ENCODE results near the gene TRMO.
"Not testable (repeated sequence)": the region's sequence is repeated elsewhere in the genome, so short reads cannot be mapped to it uniquely, and the experiment has no call there.

The TRMO gene

DNA sequence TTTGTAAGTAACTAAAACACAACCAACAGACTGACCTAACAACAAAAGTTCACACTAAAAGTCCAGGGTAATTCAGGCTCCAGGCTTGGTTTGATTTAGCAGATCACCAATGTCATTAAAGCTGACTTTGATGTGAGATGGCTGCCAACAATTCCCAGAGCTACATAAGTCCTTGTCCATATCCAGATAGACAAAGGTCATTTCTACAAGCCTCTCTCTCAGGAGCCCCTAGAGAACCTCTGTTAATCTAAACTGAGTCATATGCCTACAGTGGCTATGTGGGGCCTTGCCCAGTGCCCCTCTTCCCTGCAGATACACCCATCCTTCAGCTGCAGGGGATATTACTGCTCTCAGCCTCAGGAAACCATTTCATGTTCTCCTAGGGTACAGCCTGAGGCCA is 42.6 kb upstream of the TRMO start:
- TF ChIP-seq, protein P1, sequence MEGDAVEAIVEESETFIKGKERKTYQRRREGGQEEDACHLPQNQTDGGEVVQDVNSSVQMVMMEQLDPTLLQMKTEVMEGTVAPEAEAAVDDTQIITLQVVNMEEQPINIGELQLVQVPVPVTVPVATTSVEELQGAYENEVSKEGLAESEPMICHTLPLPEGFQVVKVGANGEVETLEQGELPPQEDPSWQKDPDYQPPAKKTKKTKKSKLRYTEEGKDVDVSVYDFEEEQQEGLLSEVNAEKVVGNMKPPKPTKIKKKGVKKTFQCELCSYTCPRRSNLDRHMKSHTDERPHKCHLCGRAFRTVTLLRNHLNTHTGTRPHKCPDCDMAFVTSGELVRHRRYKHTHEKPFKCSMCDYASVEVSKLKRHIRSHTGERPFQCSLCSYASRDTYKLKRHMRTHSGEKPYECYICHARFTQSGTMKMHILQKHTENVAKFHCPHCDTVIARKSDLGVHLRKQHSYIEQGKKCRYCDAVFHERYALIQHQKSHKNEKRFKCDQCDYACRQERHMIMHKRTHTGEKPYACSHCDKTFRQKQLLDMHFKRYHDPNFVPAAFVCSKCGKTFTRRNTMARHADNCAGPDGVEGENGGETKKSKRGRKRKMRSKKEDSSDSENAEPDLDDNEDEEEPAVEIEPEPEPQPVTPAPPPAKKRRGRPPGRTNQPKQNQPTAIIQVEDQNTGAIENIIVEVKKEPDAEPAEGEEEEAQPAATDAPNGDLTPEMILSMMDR (IDR thresholded peaks at IDR 0.05) = no peak
- H3K4me2 ChIP-seq (ENCODE audit: low read length) = no peak overlapping the region
- H3K4me3 ChIP-seq (ENCODE audit: low read depth, low read length) = no peak overlapping the region
- H3K27me3 ChIP-seq (ENCODE audit: control insufficient read depth, insufficient read depth, low read length) = no peaks in the 10 kb centered on the region
- H3K36me3 ChIP-seq (ENCODE audit: control insufficient read depth, insufficient read depth, low read length) = no peaks in the 10 kb centered on the region
- H3K9ac ChIP-seq = no peak overlapping the region
- no peaks in the 10 kb centered on the region for H3K79me2 ChIP-seq
- H3K27ac ChIP-seq = no peak overlapping the region
- no peak overlapping the region for H2AFZ ChIP-seq
- no peaks in the 10 kb centered on the region for H3K4me1 ChIP-seq
- no peaks in the 10 kb centered on the region for H3K9me3 ChIP-seq (ENCODE audit: control insufficient read depth, low read length)

DNA sequence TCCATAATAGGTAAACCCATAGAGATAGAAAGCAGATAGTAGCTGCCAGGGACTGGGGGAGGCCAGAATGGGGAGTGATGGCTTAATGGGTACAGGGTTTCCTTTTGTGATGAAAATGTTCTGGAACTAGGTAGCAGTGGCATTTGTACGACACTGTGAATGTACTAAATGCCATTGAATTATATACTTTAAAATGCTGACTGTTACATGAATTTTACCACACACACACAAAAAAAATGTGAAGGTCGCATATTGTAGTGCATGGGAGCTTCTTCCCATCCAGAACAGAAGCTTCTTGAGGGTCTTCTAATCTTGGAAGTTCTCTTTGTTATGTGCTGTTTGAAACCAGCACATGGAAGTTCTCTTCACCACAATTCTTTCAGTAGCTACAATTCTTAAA is 40.9 kb upstream of the TRMO start:
- Histone ChIP-seq H3K36me3 (ENCODE audit: control insufficient read depth, insufficient read depth, low read length) (no peaks in the 10 kb centered on the region), H2AFZ (no peak overlapping the region), H3K9ac (no peak overlapping the region), H3K27me3 (ENCODE audit: control insufficient read depth, insufficient read depth, low read length) (no peaks in the 10 kb centered on the region), H3K27ac (no peak overlapping the region), H3K79me2 (no peaks in the 10 kb centered on the region), H3K9me3 (ENCODE audit: control insufficient read depth, low read length) (no peaks in the 10 kb centered on the region), H3K4me1 (no peaks in the 10 kb centered on the region), H3K4me2 (ENCODE audit: low read length) (no peak overlapping the region), H3K4me3 (ENCODE audit: low read depth, low read length) (no peak overlapping the region)
- TF ChIP-seq, protein P1 (IDR thresholded peaks at IDR 0.05) = no peak

DNA sequence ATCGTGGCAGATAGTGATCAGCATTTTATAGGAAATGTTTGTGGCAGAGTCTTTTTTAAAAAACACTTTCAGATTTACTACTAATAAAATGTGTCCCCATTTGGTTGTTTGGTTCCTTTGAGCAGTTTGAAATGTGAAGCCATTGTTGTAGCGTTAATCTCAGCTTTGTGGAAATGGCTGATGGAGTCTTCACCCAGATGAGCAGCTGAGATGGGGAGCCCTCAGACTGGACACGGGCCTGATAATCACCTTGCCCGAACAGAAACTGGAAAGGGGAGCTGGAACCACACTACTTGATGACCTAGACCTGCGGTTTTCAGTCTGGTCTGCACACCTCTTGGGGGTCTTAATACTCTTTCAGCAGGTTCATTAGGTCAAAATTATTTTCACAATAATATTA is 40.3 kb upstream of the TRMO start:
- Histone ChIP-seq H3K9me3 (ENCODE audit: control insufficient read depth, low read length) (no peaks in the 10 kb centered on the region), H3K36me3 (ENCODE audit: control insufficient read depth, insufficient read depth, low read length) (no peaks in the 10 kb centered on the region), H3K9ac (no peak overlapping the region), H3K4me3 (ENCODE audit: low read depth, low read length) (no peak overlapping the region), H2AFZ (no peak overlapping the region), H3K4me1 (no peaks in the 10 kb centered on the region), H3K79me2 (no peaks in the 10 kb centered on the region), H3K27ac (no peak overlapping the region), H3K4me2 (ENCODE audit: low read length) (no peak overlapping the region), H3K27me3 (ENCODE audit: control insufficient read depth, insufficient read depth, low read length) (no peaks in the 10 kb centered on the region)
- TF ChIP-seq, protein P1 (IDR thresholded peaks at IDR 0.05) = no peak

- Histone ChIP-seq H3K27me3 (ENCODE audit: control insufficient read depth, insufficient read depth, low read length) (no peaks in the 10 kb centered on the region), H3K4me1 (no peaks in the 10 kb centered on the region), H3K79me2 (no peaks in the 10 kb centered on the region), H3K36me3 (ENCODE audit: control insufficient read depth, insufficient read depth, low read length) (no peaks in the 10 kb centered on the region), H3K9ac (no peak overlapping the region), H2AFZ (no peak overlapping the region), H3K9me3 (ENCODE audit: control insufficient read depth, low read length) (no peaks in the 10 kb centered on the region), H3K4me2 (ENCODE audit: low read length) (no peak overlapping the region), H3K27ac (no peak overlapping the region), H3K4me3 (ENCODE audit: low read depth, low read length) (no peak overlapping the region)
- TF ChIP-seq, protein P1 (IDR thresholded peaks at IDR 0.05) = no peak
Observed at GRCh38 chr9:97962136-97962535, 39.8 kb upstream of the TRMO start.

DNA sequence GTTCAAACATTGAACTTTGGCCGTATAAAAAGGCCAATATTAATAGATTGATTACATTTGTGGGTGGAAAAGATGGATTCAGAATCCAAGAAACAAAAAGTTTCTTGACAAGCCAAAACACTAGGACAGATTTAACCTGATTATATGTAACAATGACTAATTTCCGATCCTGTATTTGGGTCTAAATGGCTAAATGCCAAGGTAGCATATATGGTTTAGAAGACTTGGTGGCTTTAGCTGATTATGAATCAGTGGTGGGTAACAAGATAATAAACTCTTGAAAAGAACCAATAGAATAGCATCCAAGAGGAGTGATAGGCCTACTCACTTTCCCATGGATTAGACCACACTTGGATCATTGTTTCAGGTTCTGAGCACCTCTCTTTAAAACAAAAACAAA is 39.1 kb upstream of the TRMO start:
- Histone ChIP-seq H3K9me3 (ENCODE audit: control insufficient read depth, low read length) (no peaks in the 10 kb centered on the region), H3K4me3 (ENCODE audit: low read depth, low read length) (no peak overlapping the region), H3K36me3 (ENCODE audit: control insufficient read depth, insufficient read depth, low read length) (no peaks in the 10 kb centered on the region), H3K9ac (no peak overlapping the region), H2AFZ (no peak overlapping the region), H3K4me1 (no peaks in the 10 kb centered on the region), H3K27me3 (ENCODE audit: control insufficient read depth, insufficient read depth, low read length) (no peaks in the 10 kb centered on the region), H3K79me2 (no peaks in the 10 kb centered on the region), H3K27ac (no peak overlapping the region), H3K4me2 (ENCODE audit: low read length) (no peak overlapping the region)
- TF ChIP-seq, protein P1 (IDR thresholded peaks at IDR 0.05) = no peak

- H3K4me2 ChIP-seq (ENCODE audit: low read length); H2AFZ ChIP-seq; H3K4me3 ChIP-seq (ENCODE audit: low read depth, low read length); H3K9me3 ChIP-seq (ENCODE audit: control insufficient read depth, low read length); H3K9ac ChIP-seq; H3K27me3 ChIP-seq (ENCODE audit: control insufficient read depth, insufficient read depth, low read length); H3K27ac ChIP-seq; H3K79me2 ChIP-seq; H3K36me3 ChIP-seq (ENCODE audit: control insufficient read depth, insufficient read depth, low read length); H3K4me1 ChIP-seq: not testable (repeated sequence)
Observed at GRCh38 chr9:97960678-97961328, 38.5 kb upstream of the TRMO start.

Data from parathyroid adenoma (tissue), 2 donors.